ENCODE measurements around the gene RNF169. TPM values are rescaled to one million over a fixed set of nuclear protein-coding genes. Genes with fewer than 3 reads are reported as not detected.
A peak's percentile ranks its signal among the peaks of the same experiment; 100 is the strongest.

The RNF169 gene
- total RNA-seq, 4 donors from 2014 or later = 18.8 to 26.4 (median 21.2) TPM

GRCh38 chr11:74721479-74721835 lies 27.2 kb upstream of the RNF169 start:
- peaks cover under 1% of the 10 kb centered on the region for H3K4me1 ChIP-seq
- 62% methylated on average over 3 of the region's 3 CpGs for WGBS

GRCh38 chr11:74723511-74723910 lies 25.1 kb upstream of the RNF169 start:
- Histone ChIP-seq H3K27ac (no peak overlapping the region), H3K4me1 (peaks cover 3% of the 10 kb centered on the region)

More at GRCh38 chr11:74721479-74721835, 27.2 kb upstream of the RNF169 start:
- TF ChIP-seq POLR2AphosphoS5 (IDR thresholded peaks at IDR 0.05) (no peak), POLR2A (IDR thresholded peaks at IDR 0.05) (no peak), CTCF (IDR thresholded peaks at IDR 0.05) (no peak), EP300 (IDR thresholded peaks at IDR 0.05) (no peak)
- Histone ChIP-seq H3K27ac (no peak overlapping the region), H3K4me3 (no peak overlapping the region), H3K27me3 (no peaks in the 10 kb centered on the region), H3K9me3 (no peaks in the 10 kb centered on the region), H3K36me3 (no peaks in the 10 kb centered on the region)
- DNase-seq (ENCODE audit: low spot score in 2 of 2) = no peak

GRCh38 chr11:74725701-74726100 lies 22.9 kb upstream of the RNF169 start:
- no peak overlapping the region for H3K27ac ChIP-seq
- WGBS = 77% methylated on average over 4 of the region's 4 CpGs

More at GRCh38 chr11:74723511-74723910, 25.1 kb upstream of the RNF169 start:
- H3K27me3 ChIP-seq = no peaks in the 10 kb centered on the region
- H3K4me3 ChIP-seq = no peak overlapping the region
- TF ChIP-seq POLR2A (IDR thresholded peaks at IDR 0.05) (no peak), CTCF (IDR thresholded peaks at IDR 0.05) (no peak), POLR2AphosphoS5 (IDR thresholded peaks at IDR 0.05) (no peak), EP300 (IDR thresholded peaks at IDR 0.05) (no peak)
- no peaks in the 10 kb centered on the region for H3K36me3 ChIP-seq
- 81% methylated on average over 5 of the region's 5 CpGs for WGBS
- no peaks in the 10 kb centered on the region for H3K9me3 ChIP-seq
- DNase-seq (ENCODE audit: low spot score in 2 of 2) = no peak

GRCh38 chr11:74726547-74727182 lies 22.0 kb upstream of the RNF169 start:
- H3K9me3 ChIP-seq = no peaks in the 10 kb centered on the region
- H3K4me3 ChIP-seq = no peak overlapping the region
- H3K27me3 ChIP-seq = peaks cover 23% of the 10 kb centered on the region
- no peak overlapping the region for H3K27ac ChIP-seq
- DNase-seq (ENCODE audit: low spot score in 2 of 2) = peak in 1 of 2 donors; percentile 79
- peaks cover 8% of the 10 kb centered on the region for H3K4me1 ChIP-seq
- TF ChIP-seq EP300 (IDR thresholded peaks at IDR 0.05) (no peak), CTCF (IDR thresholded peaks at IDR 0.05) (peak; percentile 72 to 93)
- H3K36me3 ChIP-seq = no peaks in the 10 kb centered on the region
- 20% methylated on average over 5 of the region's 13 CpGs for WGBS

More at GRCh38 chr11:74725701-74726100, 22.9 kb upstream of the RNF169 start:
- TF ChIP-seq POLR2AphosphoS5 (IDR thresholded peaks at IDR 0.05) (no peak), POLR2A (IDR thresholded peaks at IDR 0.05) (no peak), CTCF (IDR thresholded peaks at IDR 0.05) (no peak), EP300 (IDR thresholded peaks at IDR 0.05) (no peak)
- H3K4me1 ChIP-seq = peaks cover 3% of the 10 kb centered on the region
- H3K27me3 ChIP-seq = peaks cover 13% of the 10 kb centered on the region
- H3K4me3 ChIP-seq = no peak overlapping the region
- H3K9me3 ChIP-seq = no peaks in the 10 kb centered on the region
- H3K36me3 ChIP-seq = no peaks in the 10 kb centered on the region
- no peak for DNase-seq (ENCODE audit: low spot score in 2 of 2)

- Histone ChIP-seq H3K9me3 (no peaks in the 10 kb centered on the region), H3K4me1 (peaks cover 8% of the 10 kb centered on the region), H3K27ac (no peak overlapping the region), H3K4me3 (no peak overlapping the region), H3K27me3 (peaks cover 50% of the 10 kb centered on the region), H3K36me3 (no peaks in the 10 kb centered on the region)
- no peak for TF ChIP-seq CTCF (IDR thresholded peaks at IDR 0.05)
- WGBS = 78% methylated on average over 4 of the region's 4 CpGs
- no peak for DNase-seq (ENCODE audit: low spot score in 2 of 2)
These were observed 19.3 kb upstream of the RNF169 start for GRCh38 chr11:74729397-74729796.

All from suprapubic skin (tissue), 4 donors.